Measurements from ENCODE around the gene PTPRD.

- TF ChIP-seq, protein P1, sequence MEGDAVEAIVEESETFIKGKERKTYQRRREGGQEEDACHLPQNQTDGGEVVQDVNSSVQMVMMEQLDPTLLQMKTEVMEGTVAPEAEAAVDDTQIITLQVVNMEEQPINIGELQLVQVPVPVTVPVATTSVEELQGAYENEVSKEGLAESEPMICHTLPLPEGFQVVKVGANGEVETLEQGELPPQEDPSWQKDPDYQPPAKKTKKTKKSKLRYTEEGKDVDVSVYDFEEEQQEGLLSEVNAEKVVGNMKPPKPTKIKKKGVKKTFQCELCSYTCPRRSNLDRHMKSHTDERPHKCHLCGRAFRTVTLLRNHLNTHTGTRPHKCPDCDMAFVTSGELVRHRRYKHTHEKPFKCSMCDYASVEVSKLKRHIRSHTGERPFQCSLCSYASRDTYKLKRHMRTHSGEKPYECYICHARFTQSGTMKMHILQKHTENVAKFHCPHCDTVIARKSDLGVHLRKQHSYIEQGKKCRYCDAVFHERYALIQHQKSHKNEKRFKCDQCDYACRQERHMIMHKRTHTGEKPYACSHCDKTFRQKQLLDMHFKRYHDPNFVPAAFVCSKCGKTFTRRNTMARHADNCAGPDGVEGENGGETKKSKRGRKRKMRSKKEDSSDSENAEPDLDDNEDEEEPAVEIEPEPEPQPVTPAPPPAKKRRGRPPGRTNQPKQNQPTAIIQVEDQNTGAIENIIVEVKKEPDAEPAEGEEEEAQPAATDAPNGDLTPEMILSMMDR (conservative IDR thresholded peaks at IDR 0.05 in 1 of 2, IDR thresholded peaks at IDR 0.05 in 1 of 2; ENCODE audit: extremely low read depth in 1 of 2, insufficient read depth in 1 of 2, low read depth in 1 of 2, low read length in 2 of 2) = no peak
- TF ChIP-seq EZH2 (IDR thresholded peaks at IDR 0.05; ENCODE audit: borderline replicate concordance, low read length) = no peak
Observed at GRCh38 chr9:8514760-8515159, 2098.0 kb downstream of the PTPRD start.
